ENCODE results near the gene SLC8B1.
"Not testable (repeated sequence)": the region's sequence is repeated elsewhere in the genome, so short reads cannot be mapped to it uniquely, and the experiment has no call there.

Gene SLC8B1

GRCh38 chr12:113354192-113354591, 19.3 kb upstream of the SLC8B1 start:
- not testable (repeated sequence) for DNase-seq

GRCh38 chr12:113351089-113351488, 16.2 kb upstream of the SLC8B1 start:
- no peak for DNase-seq

- no peak for DNase-seq
These were observed 14.1 kb upstream of the SLC8B1 start for GRCh38 chr12:113348849-113349536.

- no peak for DNase-seq
These were observed 13.0 kb upstream of the SLC8B1 start for GRCh38 chr12:113347892-113348291.

- no peak for DNase-seq
These were observed 12.2 kb upstream of the SLC8B1 start for GRCh38 chr12:113347107-113347506.

GRCh38 chr12:113346353-113346752, 11.4 kb upstream of the SLC8B1 start:
- DNase-seq: no peak

- no peak for DNase-seq
These were observed 10.4 kb upstream of the SLC8B1 start for GRCh38 chr12:113345318-113345717.

GRCh38 chr12:113341535-113341934, 6.6 kb upstream of the SLC8B1 start:
- no peak for DNase-seq

- no peak for DNase-seq
These were observed 5.2 kb upstream of the SLC8B1 start for GRCh38 chr12:113340061-113340460.

GRCh38 chr12:113339540-113339939, 4.6 kb upstream of the SLC8B1 start:
- DNase-seq: no peak

- no peak for DNase-seq
These were observed 778 bp downstream of the SLC8B1 start for GRCh38 chr12:113333877-113334785.

- no peak for DNase-seq
These were observed 1.5 kb downstream of the SLC8B1 start for GRCh38 chr12:113333418-113333750.

- DNase-seq: no peak
These were observed 2.1 kb downstream of the SLC8B1 start for GRCh38 chr12:113332688-113333417.

- no peak for DNase-seq
These were observed 4.4 kb downstream of the SLC8B1 start for GRCh38 chr12:113330505-113330904.

- no peak for DNase-seq
These were observed 5.0 kb downstream of the SLC8B1 start for GRCh38 chr12:113329791-113330417.

GRCh38 chr12:113329022-113329790, 5.7 kb downstream of the SLC8B1 start:
- DNase-seq: no peak

- DNase-seq: no peak
These were observed 6.5 kb downstream of the SLC8B1 start for GRCh38 chr12:113328368-113328889.

GRCh38 chr12:113326775-113327395, 8.0 kb downstream of the SLC8B1 start:
- no peak for DNase-seq

- DNase-seq: no peak
These were observed 9.0 kb downstream of the SLC8B1 start for GRCh38 chr12:113325916-113326315.

- DNase-seq: no peak
These were observed 12.6 kb downstream of the SLC8B1 start for GRCh38 chr12:113322343-113322742.

- DNase-seq: no peak
These were observed 14.5 kb downstream of the SLC8B1 start for GRCh38 chr12:113320401-113320800.
